ENCODE results near the gene FOXJ1. TPM values are rescaled to one million over a fixed set of nuclear protein-coding genes. Genes with fewer than 3 reads are reported as not detected.

Gene FOXJ1
- total RNA-seq, 1 donor from 2014 or later, result 0.08 TPM

GRCh38 chr17:76124582-76125390 is 16.3 kb downstream of the FOXJ1 start:
- DNase-seq (ENCODE audit: low spot score) (no peak), ATAC-seq (no peak)

- DNase-seq (ENCODE audit: low spot score), result no peak
- ATAC-seq, result no peak
Observed at GRCh38 chr17:76123749-76124581, 17.1 kb downstream of the FOXJ1 start.

GRCh38 chr17:76123191-76123499 is 17.9 kb downstream of the FOXJ1 start:
- no peak for ATAC-seq
- no peak for DNase-seq (ENCODE audit: low spot score)

- ATAC-seq (no peak), DNase-seq (ENCODE audit: low spot score) (no peak)
Observed at GRCh38 chr17:76122431-76123190, 18.4 kb downstream of the FOXJ1 start.

- ATAC-seq (peak; percentile 32), DNase-seq (ENCODE audit: low spot score) (no peak)
Observed at GRCh38 chr17:76121932-76122430, 19.1 kb downstream of the FOXJ1 start.

- DNase-seq (ENCODE audit: low spot score), result no peak
- ATAC-seq, result no peak
Observed at GRCh38 chr17:76120658-76121008, 20.4 kb downstream of the FOXJ1 start.

- ATAC-seq, result no peak
- no peak for DNase-seq (ENCODE audit: low spot score)
Observed at GRCh38 chr17:76119409-76120371, 21.4 kb downstream of the FOXJ1 start.

- DNase-seq (ENCODE audit: low spot score) (no peak), ATAC-seq (no peak)
Observed at GRCh38 chr17:76115138-76115754, 25.8 kb downstream of the FOXJ1 start.

- DNase-seq (ENCODE audit: low spot score) (no peak), ATAC-seq (no peak)
Observed at GRCh38 chr17:76111956-76112355, 29.1 kb downstream of the FOXJ1 start.

- DNase-seq (ENCODE audit: low spot score) (no peak), ATAC-seq (no peak)
Observed at GRCh38 chr17:76107509-76107908, 33.5 kb downstream of the FOXJ1 start.

- no peak for ATAC-seq
- no peak for DNase-seq (ENCODE audit: low spot score)
Observed at GRCh38 chr17:76106703-76107102, 34.3 kb downstream of the FOXJ1 start.

GRCh38 chr17:76104896-76105231 is 36.2 kb downstream of the FOXJ1 start:
- ATAC-seq (no peak), DNase-seq (ENCODE audit: low spot score) (no peak)

GRCh38 chr17:76104140-76104895 is 36.7 kb downstream of the FOXJ1 start:
- ATAC-seq, result peak; percentile 8
- no peak for DNase-seq (ENCODE audit: low spot score)

GRCh38 chr17:76103274-76104139 is 37.5 kb downstream of the FOXJ1 start, which contains the start of gene EXOC7:
Gene EXOC7, minus strand, starts transcription at chr17:76103787. Its CDS starts 95 bp downstream, at chr17:76103692.
- DNase-seq (ENCODE audit: low spot score), result peak; percentile 93
- peak; percentile 97 for ATAC-seq

- no peak for DNase-seq (ENCODE audit: low spot score)
- ATAC-seq, result peak; percentile 41
Observed at GRCh38 chr17:76102944-76103273, 38.1 kb downstream of the FOXJ1 start.

- no peak for DNase-seq (ENCODE audit: low spot score)
Observed at GRCh38 chr17:76097716-76098295, 43.2 kb downstream of the FOXJ1 start.

GRCh38 chr17:76095943-76096342 is 45.1 kb downstream of the FOXJ1 start:
- DNase-seq (ENCODE audit: low spot score) (no peak), ATAC-seq (no peak)

More at GRCh38 chr17:76097716-76098295, 43.2 kb downstream of the FOXJ1 start:
- no peak for ATAC-seq

GRCh38 chr17:76094046-76094445 is 47.0 kb downstream of the FOXJ1 start:
- DNase-seq (ENCODE audit: low spot score) (no peak), ATAC-seq (no peak)
